Measurements from ENCODE around the gene ARFGAP1.

The ARFGAP1 gene

DNA sequence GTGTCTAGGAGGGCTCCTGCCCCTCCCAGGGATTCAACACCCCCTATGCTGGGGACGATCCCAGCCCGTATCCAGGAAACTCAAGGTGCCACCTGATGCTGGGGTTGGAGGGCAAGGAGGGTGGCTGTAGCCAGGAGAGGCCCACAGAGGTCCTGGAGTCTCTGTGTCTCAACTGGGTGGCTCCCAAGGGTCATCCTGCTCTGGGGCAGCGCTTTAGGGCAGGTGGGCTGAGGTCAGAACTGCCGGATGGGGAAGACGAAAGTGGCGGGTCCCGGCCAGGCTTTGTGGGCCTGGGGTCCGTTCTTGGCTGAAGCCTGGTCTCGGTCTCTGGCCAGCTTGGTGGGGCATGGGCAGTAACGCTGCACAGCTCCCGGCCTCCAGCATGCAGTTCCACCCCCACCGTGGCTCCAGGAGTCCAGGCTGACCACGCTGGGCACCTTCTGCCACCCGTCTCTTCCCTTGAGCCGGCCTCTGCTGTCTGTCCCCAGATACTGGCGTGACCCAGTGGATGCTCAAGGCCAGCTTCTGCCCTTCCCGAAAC, 17.6 kb downstream of the ARFGAP1 start:
- TF ChIP-seq, protein P1, sequence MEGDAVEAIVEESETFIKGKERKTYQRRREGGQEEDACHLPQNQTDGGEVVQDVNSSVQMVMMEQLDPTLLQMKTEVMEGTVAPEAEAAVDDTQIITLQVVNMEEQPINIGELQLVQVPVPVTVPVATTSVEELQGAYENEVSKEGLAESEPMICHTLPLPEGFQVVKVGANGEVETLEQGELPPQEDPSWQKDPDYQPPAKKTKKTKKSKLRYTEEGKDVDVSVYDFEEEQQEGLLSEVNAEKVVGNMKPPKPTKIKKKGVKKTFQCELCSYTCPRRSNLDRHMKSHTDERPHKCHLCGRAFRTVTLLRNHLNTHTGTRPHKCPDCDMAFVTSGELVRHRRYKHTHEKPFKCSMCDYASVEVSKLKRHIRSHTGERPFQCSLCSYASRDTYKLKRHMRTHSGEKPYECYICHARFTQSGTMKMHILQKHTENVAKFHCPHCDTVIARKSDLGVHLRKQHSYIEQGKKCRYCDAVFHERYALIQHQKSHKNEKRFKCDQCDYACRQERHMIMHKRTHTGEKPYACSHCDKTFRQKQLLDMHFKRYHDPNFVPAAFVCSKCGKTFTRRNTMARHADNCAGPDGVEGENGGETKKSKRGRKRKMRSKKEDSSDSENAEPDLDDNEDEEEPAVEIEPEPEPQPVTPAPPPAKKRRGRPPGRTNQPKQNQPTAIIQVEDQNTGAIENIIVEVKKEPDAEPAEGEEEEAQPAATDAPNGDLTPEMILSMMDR (IDR thresholded peaks at IDR 0.05; ENCODE audit: borderline replicate concordance, control extremely low read depth, extremely low read depth, insufficient read depth, missing control alignments): no peak
- DNase-seq (ENCODE audit: low spot score): no peak
- in situ Hi-C loops (cut with MboI; ENCODE audit: low sequenced_read_pairs, unreplicated experiment): no loop called here

DNA sequence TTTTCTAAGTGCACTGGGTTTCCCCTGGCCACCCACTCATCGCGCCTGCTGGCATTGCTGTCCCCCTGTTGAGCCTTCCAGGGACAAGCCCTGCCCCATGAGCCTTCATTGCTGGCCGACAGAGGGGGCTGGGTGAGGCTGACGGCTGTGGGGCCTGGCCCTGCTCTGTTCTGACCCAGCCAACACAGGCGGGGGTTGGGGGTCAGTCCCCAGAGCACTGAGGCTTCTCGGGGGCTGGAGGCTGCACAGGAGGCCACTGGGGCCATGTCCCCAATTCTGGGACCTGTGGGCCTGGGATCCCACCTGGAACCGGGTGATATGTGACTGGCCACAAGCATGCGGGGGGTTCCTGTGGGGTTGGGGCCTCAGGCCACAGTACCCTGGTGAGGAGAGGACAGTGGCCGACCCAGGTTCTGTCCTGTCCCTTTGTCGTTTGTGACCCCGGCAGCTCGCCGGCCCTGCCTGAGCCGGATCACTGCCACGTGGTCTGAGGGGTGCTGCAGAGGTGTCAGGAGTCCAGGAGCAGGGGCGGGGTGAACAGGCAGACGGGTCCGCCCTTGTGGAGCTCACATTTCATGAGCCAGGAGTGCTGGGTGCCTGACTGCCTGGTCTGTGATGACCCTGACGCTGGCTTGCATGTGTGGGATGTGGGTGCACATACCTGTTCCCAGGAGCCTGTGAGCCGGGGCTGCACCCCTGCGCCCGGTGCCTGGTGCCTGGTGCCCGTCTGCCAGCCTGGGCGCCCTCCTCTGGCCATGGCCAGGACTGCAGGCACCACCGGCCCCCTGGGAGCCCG, 18.3 kb downstream of the ARFGAP1 start:
- TF ChIP-seq, protein P1 (IDR thresholded peaks at IDR 0.05; ENCODE audit: borderline replicate concordance, control extremely low read depth, extremely low read depth, insufficient read depth, missing control alignments): peak; percentile 59
- peak; percentile 90 for DNase-seq (ENCODE audit: low spot score)
- in situ Hi-C loops (cut with MboI; ENCODE audit: low sequenced_read_pairs, unreplicated experiment): no loop called here

DNA sequence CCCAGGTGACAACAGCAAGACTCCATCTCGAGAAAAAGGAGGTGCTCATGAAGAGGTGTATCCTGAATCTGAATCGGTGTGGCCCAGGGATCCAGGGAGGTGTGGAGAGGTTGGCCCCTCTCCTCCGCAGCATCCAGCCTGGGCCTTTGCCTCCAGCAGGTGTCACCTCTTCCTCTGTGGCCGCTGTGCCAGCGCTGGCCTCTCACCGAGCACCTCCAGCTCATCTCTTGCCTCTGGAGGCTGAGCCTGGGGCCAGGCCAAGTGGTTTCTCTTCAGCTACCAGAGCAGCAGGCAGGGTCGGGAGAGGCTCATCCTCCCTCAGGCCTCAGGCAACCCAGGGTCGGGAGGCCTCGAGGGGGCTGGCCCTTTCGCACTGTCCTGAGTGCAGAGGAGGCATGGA, 19.2 kb downstream of the ARFGAP1 start:
- no peak for DNase-seq (ENCODE audit: low spot score)
- in situ Hi-C loops (cut with MboI; ENCODE audit: low sequenced_read_pairs, unreplicated experiment): no loop called here

GRCh38 chr20:63292292-63292701, 19.7 kb downstream of the ARFGAP1 start:
- DNase-seq (ENCODE audit: low spot score): no peak
- TF ChIP-seq, protein P1 (IDR thresholded peaks at IDR 0.05; ENCODE audit: borderline replicate concordance, control extremely low read depth, extremely low read depth, insufficient read depth, missing control alignments): no peak
- in situ Hi-C loops (cut with MboI; ENCODE audit: low sequenced_read_pairs, unreplicated experiment): no loop called here

More for the DNA sequence above, 19.2 kb downstream of the ARFGAP1 start:
- TF ChIP-seq, protein P1 (IDR thresholded peaks at IDR 0.05; ENCODE audit: borderline replicate concordance, control extremely low read depth, extremely low read depth, insufficient read depth, missing control alignments): no peak

DNA sequence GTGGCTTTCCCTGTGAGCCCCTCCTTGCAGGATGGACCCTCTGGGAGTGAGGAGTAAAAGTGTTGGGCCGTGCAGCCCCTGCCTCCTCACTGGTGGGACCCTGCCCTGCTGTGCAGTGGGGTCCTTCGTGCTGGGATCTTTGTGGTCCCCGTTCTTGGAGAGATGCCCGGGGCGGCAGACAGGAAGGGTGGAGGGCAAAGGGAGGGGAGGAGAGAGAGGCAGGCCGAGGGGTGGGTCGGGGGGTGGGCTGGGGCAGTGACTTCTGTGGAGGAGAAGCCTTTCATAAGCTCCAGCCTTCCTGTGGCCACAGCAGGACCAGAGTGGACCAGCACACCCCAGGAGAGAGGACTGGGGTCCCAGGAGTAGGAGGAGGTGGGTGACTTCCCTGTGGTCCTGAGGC, 20.3 kb downstream of the ARFGAP1 start, which contains the start of gene COL20A1:
COL20A1 (plus strand) TSS at position 283 of the 400 bp plus-strand sequence. CDS start 1,922 bp downstream, outside the sequence.
- in situ Hi-C loops (cut with MboI; ENCODE audit: low sequenced_read_pairs, unreplicated experiment): no loop called here
- TF ChIP-seq, protein P1 (IDR thresholded peaks at IDR 0.05; ENCODE audit: borderline replicate concordance, control extremely low read depth, extremely low read depth, insufficient read depth, missing control alignments): no peak
- DNase-seq (ENCODE audit: low spot score): no peak

DNA sequence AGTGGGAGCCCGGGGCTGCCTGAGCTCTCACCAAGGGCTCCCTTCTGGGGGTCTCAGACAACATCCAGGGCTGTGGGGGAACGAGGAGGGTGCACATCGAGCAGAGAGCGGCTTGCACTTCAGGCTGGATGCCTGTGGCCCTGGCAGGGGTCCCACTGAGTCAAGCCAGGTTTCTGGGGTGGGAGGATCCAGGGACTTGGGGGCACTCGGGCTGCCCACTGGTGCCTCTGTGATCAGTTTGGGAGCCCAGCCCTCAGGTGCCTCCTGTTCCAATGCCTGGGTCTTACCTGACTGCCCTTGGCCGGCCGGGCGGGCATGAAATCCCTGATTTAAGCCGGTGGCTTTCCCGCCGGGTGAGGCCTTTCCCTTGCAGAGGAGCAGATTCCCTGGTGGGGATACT, 20.8 kb downstream of the ARFGAP1 start:
- in situ Hi-C loops (cut with MboI; ENCODE audit: low sequenced_read_pairs, unreplicated experiment): no loop called here
- TF ChIP-seq, protein P1 (IDR thresholded peaks at IDR 0.05; ENCODE audit: borderline replicate concordance, control extremely low read depth, extremely low read depth, insufficient read depth, missing control alignments): no peak
- no peak for DNase-seq (ENCODE audit: low spot score)
